ENCODE data around the gene SLC66A1. TPM values are rescaled to one million over a fixed set of nuclear protein-coding genes. Genes with fewer than 3 reads are reported as not detected.

The SLC66A1 gene
- total RNA-seq, 1 donor from 2014 or later, result 11.1 TPM

DNA sequence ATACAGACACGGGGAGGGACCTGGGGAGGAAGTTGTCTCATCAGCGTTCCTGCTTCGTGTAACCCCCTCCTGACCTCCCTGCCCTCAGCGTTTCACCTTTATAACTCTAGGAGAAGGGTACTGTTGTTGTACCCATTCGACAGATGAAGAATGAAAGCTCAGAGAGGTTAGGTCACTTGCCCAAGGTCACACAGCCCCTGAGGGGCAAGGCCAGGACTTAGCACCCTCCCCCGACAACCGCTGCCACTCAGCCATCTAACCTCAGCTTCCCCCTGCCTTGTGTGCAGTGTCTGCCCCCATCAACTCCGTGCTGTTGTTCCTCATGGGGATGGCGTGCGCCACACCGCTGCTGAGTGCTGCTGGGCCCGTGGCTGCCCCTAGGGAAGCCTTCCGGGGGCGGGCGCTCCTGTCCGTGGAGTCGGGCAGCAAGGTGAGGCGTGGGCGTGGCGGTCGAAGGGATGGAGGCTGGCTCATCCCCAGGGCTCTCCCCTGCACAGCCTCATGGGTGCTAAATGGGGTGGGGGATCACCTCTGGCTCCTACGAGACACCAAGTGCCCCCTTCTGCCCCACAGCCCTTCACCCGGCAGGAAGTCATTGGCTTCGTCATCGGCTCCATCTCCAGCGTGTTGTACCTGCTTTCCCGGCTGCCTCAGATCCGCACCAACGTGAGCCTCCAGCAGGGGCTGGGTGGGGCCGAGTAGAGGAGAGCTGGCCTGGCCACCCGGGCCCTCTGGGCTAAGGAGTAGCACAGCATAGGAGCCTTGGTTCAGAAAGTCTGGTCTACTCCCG lies 14.0 kb downstream of the SLC66A1 start:
- intact Hi-C loops (cut with DNase I), result no loop called here
- H3K36me3 ChIP-seq, result peaks cover 43 to 52% of the 10 kb centered on the region in 2 donors

DNA sequence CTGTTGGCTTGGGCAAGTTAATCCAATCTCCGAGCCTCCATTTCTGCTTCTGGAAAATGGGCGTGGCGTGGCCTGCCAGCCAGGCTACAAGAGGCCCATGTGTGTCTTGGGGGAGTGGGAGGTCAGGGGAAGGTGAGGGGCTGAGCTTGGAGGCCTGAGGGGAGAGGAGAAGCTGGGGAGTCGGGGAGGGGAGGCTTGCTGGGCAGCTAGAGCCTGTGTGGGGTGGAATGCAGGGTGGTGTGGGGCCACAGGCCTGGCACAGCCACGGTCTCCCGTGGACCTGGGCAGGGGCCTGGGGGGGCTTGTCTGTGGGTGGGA lies 14.6 kb downstream of the SLC66A1 start:
- Histone ChIP-seq H3K27me3 (no peaks in the 10 kb centered on the region), H3K27ac (no peak overlapping the region), H3K36me3 (peaks cover 43 to 54% of the 10 kb centered on the region in 2 donors), H3K4me3 (no peak overlapping the region), H3K9me3 (no peaks in the 10 kb centered on the region), H3K4me1 (no peaks in the 10 kb centered on the region)
- TF ChIP-seq, protein P1, sequence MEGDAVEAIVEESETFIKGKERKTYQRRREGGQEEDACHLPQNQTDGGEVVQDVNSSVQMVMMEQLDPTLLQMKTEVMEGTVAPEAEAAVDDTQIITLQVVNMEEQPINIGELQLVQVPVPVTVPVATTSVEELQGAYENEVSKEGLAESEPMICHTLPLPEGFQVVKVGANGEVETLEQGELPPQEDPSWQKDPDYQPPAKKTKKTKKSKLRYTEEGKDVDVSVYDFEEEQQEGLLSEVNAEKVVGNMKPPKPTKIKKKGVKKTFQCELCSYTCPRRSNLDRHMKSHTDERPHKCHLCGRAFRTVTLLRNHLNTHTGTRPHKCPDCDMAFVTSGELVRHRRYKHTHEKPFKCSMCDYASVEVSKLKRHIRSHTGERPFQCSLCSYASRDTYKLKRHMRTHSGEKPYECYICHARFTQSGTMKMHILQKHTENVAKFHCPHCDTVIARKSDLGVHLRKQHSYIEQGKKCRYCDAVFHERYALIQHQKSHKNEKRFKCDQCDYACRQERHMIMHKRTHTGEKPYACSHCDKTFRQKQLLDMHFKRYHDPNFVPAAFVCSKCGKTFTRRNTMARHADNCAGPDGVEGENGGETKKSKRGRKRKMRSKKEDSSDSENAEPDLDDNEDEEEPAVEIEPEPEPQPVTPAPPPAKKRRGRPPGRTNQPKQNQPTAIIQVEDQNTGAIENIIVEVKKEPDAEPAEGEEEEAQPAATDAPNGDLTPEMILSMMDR (IDR thresholded peaks at IDR 0.05), result no peak
- no peak for DNase-seq (ENCODE audit: low spot score in 2 of 2)
- intact Hi-C loops (cut with DNase I), result no loop called here

More for the DNA sequence above, 14.0 kb downstream of the SLC66A1 start:
- no peak overlapping the region for H3K4me3 ChIP-seq
- no peak overlapping the region for H3K27ac ChIP-seq
- no peaks in the 10 kb centered on the region for H3K27me3 ChIP-seq
- TF ChIP-seq, protein P1 (IDR thresholded peaks at IDR 0.05), result no peak
- no peaks in the 10 kb centered on the region for H3K4me1 ChIP-seq
- DNase-seq (ENCODE audit: low spot score in 2 of 2), result no peak
- H3K9me3 ChIP-seq, result no peaks in the 10 kb centered on the region

DNA sequence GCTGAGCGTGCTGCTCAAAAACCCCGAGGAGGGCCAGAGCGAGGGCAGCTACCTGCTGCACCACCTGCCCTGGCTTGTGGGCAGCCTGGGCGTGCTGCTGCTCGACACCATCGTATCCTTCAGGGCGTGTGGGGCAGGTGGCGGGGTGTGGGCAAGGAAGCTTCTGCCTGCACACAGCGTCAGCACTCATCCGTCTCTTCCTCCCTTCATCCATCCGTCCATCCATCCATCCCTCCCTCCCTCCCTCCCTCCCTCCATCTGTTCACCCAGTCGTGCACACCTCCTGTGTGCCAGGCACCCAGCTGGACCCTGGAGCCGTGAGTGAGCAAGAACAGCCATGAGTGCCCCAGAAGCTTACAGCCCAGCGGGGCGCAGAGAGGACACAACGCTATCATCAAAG lies 15.2 kb downstream of the SLC66A1 start:
- Histone ChIP-seq H3K36me3 (peaks cover 43 to 57% of the 10 kb centered on the region in 2 donors), H3K4me3 (no peak overlapping the region), H3K4me1 (no peaks in the 10 kb centered on the region), H3K27me3 (no peaks in the 10 kb centered on the region), H3K27ac (no peak overlapping the region), H3K9me3 (no peaks in the 10 kb centered on the region)
- intact Hi-C loops (cut with DNase I), result no loop called here
- TF ChIP-seq, protein P1 (IDR thresholded peaks at IDR 0.05), result no peak
- no peak for DNase-seq (ENCODE audit: low spot score in 2 of 2)

DNA sequence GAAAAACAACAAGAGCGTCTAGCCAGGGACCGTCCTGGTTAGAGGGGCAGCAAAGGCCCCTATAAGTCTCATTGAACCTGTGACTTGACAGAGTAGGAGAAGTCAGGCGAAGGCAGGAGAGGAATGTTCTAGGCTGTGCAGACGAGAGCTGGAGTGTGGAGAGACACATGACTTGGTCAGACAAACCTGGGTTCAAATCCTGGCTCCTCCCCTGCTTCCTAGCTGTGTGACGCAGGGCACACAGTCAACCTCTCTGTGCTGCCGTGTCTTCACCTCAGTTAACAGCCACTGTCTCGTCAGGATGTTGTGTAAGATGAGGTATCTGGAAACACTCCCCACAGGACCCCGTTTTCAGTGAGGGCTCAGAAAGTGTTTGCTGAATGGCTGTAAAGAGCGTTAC lies 15.6 kb downstream of the SLC66A1 start:
- H3K9me3 ChIP-seq, result no peaks in the 10 kb centered on the region
- H3K4me3 ChIP-seq, result no peak overlapping the region
- H3K27me3 ChIP-seq, result no peaks in the 10 kb centered on the region
- TF ChIP-seq, protein P1 (IDR thresholded peaks at IDR 0.05), result no peak
- no peaks in the 10 kb centered on the region for H3K4me1 ChIP-seq
- intact Hi-C loops (cut with DNase I), result no loop called here
- DNase-seq (ENCODE audit: low spot score in 2 of 2), result no peak
- peaks cover 43 to 60% of the 10 kb centered on the region in 2 donors for H3K36me3 ChIP-seq
- no peak overlapping the region for H3K27ac ChIP-seq

DNA sequence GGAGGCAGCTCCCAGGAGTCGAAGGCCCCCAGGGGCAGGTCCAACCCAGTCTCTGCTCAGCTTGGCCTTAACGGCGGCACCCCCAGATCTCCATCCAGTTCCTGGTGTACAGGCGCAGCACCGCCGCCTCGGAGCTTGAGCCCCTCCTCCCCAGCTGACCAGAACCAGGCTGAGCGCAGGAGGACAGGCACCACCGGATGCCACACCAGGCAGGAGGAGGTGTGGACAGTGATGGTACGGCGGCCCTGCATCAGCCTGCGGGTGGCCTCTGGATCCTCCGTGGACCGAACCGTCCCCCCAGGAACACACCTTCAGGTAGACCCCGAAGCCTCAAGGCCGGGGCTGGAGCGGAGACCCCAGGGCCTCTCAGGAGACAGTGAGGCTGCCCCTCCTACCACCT lies 16.4 kb downstream of the SLC66A1 start:
- intact Hi-C loops (cut with DNase I), result no loop called here
- Histone ChIP-seq H3K4me1 (no peaks in the 10 kb centered on the region), H3K27ac (no peak overlapping the region), H3K27me3 (no peaks in the 10 kb centered on the region), H3K9me3 (no peaks in the 10 kb centered on the region), H3K4me3 (no peak overlapping the region), H3K36me3 (peaks cover 43 to 60% of the 10 kb centered on the region in 2 donors)
- no peak for DNase-seq (ENCODE audit: low spot score in 2 of 2)
- TF ChIP-seq, protein P1 (IDR thresholded peaks at IDR 0.05), result no peak
